MCF 10A (cell line): ENCODE data around the gene PFDN2. TPM values are rescaled to one million over a fixed set of nuclear protein-coding genes. Genes with fewer than 3 reads are reported as not detected.
A peak's percentile ranks its signal among the peaks of the same experiment; 100 is the strongest.

Experiments used
- BruUV-seq: library from RNA; stranded (reverse); fragments of 400-500 nt; replicated peaks from 2 replicates; lab custom pipeline; 2021; lab: Mats Ljungman, UMichigan
- CTCF ChIA-PET: fragments of 300-600 bp; sonication (Branson Sonifier 250); formaldehyde crosslinking; extraction: SDS; loops from one replicate; lab custom pipeline; 2021; ENCODE audit warnings: antibody characterized with exemption, inconsistent platforms; lab: Yijun Ruan, JAX
- POLR2A ChIA-PET: fragments of 300-600, 350-650 bp; sonication (Branson Sonifier 250); formaldehyde crosslinking; extraction: SDS; loops from one replicate; lab custom pipeline; 2020; ENCODE audit warnings: antibody characterized with exemption, inconsistent platforms; lab: Yijun Ruan, JAX
- DNase-seq: peaks from one replicate; pipeline ENCODE4 v3.0.0-alpha.2; 2018; ENCODE audit not compliant: unreplicated experiment
- H3K27ac Mint-ChIP-seq: one replicate; pipeline ENCODE4 v1.8.0; 2022; ENCODE audit warnings: mild to moderate bottlenecking, low read depth, mixed read lengths; ENCODE audit not compliant: unreplicated experiment
- H3K27me3 Mint-ChIP-seq: one replicate; pipeline ENCODE4 v1.8.0; 2022; ENCODE audit warnings: mixed read lengths; ENCODE audit not compliant: insufficient read depth, unreplicated experiment
- H3K36me3 Mint-ChIP-seq: one replicate; pipeline ENCODE4 v1.8.0; 2022; ENCODE audit warnings: mild to moderate bottlenecking, moderate library complexity, mixed read lengths; ENCODE audit not compliant: insufficient read depth, unreplicated experiment
- H3K4me1 Mint-ChIP-seq: one replicate; pipeline ENCODE4 v1.8.0; 2022; ENCODE audit warnings: mixed read lengths; ENCODE audit not compliant: insufficient read depth, unreplicated experiment
- H3K4me3 Mint-ChIP-seq: one replicate; pipeline ENCODE4 v1.8.0; 2022; ENCODE audit warnings: mild to moderate bottlenecking, moderate library complexity, mixed read lengths; ENCODE audit not compliant: unreplicated experiment
- H3K9me3 Mint-ChIP-seq: one replicate; pipeline ENCODE4 v1.8.0; 2022; ENCODE audit warnings: mixed read lengths; ENCODE audit not compliant: unreplicated experiment
- intact Hi-C: fragments of 100-400 bp; cut with micrococcal nuclease; formaldehyde crosslinking; loops from 2 replicates; pipeline ENCODE4 v1.14.1; 2022
- total RNA-seq: library from RNA; stranded (reverse); gene quantifications from 2 replicates; pipeline ENCODE4 v1.2.3, GENCODE V29; 2022
- TF ChIP-seq, protein P1 (sequence below): fragments of 200-600 bp; IDR thresholded peaks from one replicate; pipeline ENCODE4 v1.8.0; 2022; ENCODE audit warnings: antibody characterized with exemption, mild to moderate bottlenecking; ENCODE audit not compliant: unreplicated experiment

PFDN2 gene
- total RNA-seq, 1 experiment from 2014 or later = 514 TPM

DNA sequence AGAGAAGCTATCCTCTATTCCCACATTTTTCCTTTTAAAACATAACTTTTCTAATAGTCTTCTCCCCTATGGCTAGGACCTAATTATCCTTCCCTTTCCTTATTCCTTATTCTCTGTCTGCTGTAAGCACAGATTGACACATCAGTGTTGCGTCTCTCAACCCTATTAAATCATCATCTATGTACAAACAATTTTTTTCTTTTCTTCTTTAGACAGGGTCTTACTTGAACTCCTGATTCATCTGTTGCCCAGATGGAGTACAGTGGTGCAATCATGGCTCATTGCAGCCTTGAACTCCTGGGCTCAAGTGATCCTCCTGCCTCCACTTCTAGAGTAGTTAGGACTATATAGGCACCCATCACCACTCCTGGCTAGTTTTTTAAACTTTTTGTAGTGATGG lies 11.4 kb downstream of the PFDN2 start:
- BruUV-seq = no TSS peak
- no peaks in the 10 kb centered on the region for H3K27me3 Mint-ChIP-seq
- H3K9me3 Mint-ChIP-seq = no peaks in the 10 kb centered on the region
- intact Hi-C loops = no loop called here
- peaks cover 20% of the 10 kb centered on the region for H3K4me1 Mint-ChIP-seq
- ChIA-PET POLR2A (interaction anchor here (0.8 to 3.7 kb wide), 4 partner anchors 9 to 86 kb away, joined by 3 to 36 read pairs (median 10); partner anchors contain the start of genes F11R, NIT1 and PFDN2), CTCF (interaction anchor here (0.6 to 6.4 kb wide), 6 partner anchors 9 to 184 kb away, joined by 3 to 46 read pairs (median 4); partner anchors contain the start of gene KLHDC9)
- peaks cover 61% of the 10 kb centered on the region for H3K36me3 Mint-ChIP-seq
- peak overlapping the region; percentile 9 for H3K27ac Mint-ChIP-seq
- no peak overlapping the region for H3K4me3 Mint-ChIP-seq
- no peak for DNase-seq
- TF ChIP-seq, protein P1, sequence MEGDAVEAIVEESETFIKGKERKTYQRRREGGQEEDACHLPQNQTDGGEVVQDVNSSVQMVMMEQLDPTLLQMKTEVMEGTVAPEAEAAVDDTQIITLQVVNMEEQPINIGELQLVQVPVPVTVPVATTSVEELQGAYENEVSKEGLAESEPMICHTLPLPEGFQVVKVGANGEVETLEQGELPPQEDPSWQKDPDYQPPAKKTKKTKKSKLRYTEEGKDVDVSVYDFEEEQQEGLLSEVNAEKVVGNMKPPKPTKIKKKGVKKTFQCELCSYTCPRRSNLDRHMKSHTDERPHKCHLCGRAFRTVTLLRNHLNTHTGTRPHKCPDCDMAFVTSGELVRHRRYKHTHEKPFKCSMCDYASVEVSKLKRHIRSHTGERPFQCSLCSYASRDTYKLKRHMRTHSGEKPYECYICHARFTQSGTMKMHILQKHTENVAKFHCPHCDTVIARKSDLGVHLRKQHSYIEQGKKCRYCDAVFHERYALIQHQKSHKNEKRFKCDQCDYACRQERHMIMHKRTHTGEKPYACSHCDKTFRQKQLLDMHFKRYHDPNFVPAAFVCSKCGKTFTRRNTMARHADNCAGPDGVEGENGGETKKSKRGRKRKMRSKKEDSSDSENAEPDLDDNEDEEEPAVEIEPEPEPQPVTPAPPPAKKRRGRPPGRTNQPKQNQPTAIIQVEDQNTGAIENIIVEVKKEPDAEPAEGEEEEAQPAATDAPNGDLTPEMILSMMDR = no peak

DNA sequence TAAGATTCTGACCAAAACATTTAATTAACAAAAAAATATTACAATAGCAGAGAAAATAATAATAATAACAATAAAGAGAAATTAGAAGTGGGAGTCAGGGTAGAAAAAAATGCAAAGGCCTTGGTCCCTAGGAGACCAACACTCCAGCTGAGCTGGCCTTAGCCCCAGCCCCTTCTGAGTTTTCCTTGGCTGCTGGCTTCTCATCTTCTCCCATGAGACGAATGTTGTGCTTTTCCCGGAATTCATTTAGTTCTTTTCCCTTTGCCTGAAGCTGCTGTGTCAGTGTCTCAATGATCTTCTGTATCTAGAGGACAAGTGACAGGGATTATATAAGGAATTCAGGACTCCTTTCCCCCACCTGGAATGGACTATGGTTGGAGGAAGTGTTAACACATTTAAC lies 17.3 kb downstream of the PFDN2 start:
- peaks cover 66% of the 10 kb centered on the region for H3K36me3 Mint-ChIP-seq
- H3K27ac Mint-ChIP-seq = no peak overlapping the region
- H3K4me3 Mint-ChIP-seq = no peak overlapping the region
- H3K4me1 Mint-ChIP-seq = peaks cover 36% of the 10 kb centered on the region
- no peaks in the 10 kb centered on the region for H3K27me3 Mint-ChIP-seq
- DNase-seq = no peak
- TF ChIP-seq, protein P1 = no peak
- intact Hi-C loops = no loop called here
- no peaks in the 10 kb centered on the region for H3K9me3 Mint-ChIP-seq
- TSS peak; percentile 18 for BruUV-seq
- CTCF ChIA-PET = interaction anchor here (0.6 to 10.3 kb wide), 17 partner anchors 19 to 282 kb away, joined by 3 to 331 read pairs (median 5); partner anchors contain the start of genes ARHGAP30 and TSTD1
- POLR2A ChIA-PET = interaction anchor here (1.1 to 6.7 kb wide), 9 partner anchors 12 to 258 kb away, joined by 3 to 91 read pairs (median 10); partner anchors contain the start of genes F11R, TSTD1 and USF1

DNA sequence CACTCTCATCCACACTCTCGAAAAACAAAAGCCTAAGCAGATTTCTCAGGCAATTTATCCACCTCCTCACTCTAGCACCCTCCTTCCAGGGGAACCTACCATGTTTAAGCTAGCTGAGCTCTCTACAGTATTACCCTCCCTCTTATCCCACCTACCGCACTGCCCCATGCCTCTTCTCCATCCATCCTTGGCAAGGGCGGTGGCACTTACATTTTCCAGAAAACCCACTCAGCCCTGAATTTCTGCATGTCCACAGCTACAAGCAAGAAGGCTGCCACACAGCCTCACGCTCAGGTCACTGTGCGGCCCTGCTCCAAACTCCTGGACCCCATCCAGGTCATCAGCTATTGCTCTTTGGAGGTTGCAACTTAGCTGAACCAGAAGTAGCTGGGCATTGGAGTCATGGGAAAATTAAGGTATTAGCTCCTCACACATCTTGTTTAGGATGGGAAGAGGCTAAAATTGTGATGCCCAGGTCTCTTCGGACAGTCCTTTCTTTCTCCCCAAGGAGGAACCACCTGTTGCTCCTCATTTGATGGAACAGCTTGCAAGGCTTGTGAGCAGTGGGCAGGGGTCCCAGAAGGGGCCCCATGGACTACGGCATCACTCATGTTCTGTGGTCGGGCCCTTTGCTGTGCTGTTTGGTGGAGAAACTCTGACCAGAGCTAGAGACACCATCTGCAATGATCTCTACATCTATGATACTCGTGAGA lies 18.6 kb downstream of the PFDN2 start:
- no peak for DNase-seq
- Mint-ChIP-seq H3K9me3 (no peaks in the 10 kb centered on the region), H3K36me3 (peaks cover 63% of the 10 kb centered on the region), H3K4me3 (no peak overlapping the region), H3K27me3 (no peaks in the 10 kb centered on the region), H3K4me1 (peaks cover 37% of the 10 kb centered on the region), H3K27ac (peak overlapping the region; percentile 52)
- ChIA-PET POLR2A (interaction anchor here (0.6 to 6.7 kb wide), 14 partner anchors 13 to 837 kb away, joined by 3 to 91 read pairs (median 4); partner anchors contain the start of genes DCAF8, NIT1, PFDN2 and TSTD1), CTCF (interaction anchor here (0.6 to 10.3 kb wide), 26 partner anchors 8 to 487 kb away, joined by 3 to 331 read pairs (median 9); partner anchors contain the start of genes ARHGAP30, DEDD, F11R and NECTIN4)
- no TSS peak for BruUV-seq
- intact Hi-C loops = loop anchor here (5.0 kb wide), 1 partner anchor 262 kb away; no protein-coding TSS in a partner anchor
- TF ChIP-seq, protein P1 = no peak
